ENCODE results near the gene SLC2A9. TPM values are rescaled to one million over a fixed set of nuclear protein-coding genes. Genes with fewer than 3 reads are reported as not detected.

SLC2A9 gene
- total and polyA plus RNA-seq, 2 of the 4 experiments (the other 2 are of a cell fraction) = 0.72 to 2.1 TPM

DNA sequence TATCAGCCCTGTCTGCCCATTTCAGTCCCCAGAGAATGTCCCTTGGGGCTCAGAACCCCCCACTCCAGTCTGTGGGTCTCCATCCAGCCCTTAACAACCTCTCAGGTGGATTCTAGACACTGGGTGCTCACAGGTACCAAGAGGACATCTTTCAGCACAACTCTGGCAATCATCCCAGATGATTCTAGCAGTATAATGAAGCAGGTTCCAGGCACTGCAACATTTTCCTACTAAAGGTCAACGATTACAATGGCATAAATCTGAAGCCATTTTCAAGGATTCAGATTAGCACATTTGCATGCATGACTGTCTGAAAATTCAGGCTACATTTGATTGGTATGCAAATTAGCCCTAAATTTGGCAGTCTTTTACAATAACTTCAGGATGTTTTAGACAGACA lies 10.0 kb downstream of the SLC2A9 start:
- Histone ChIP-seq H2AK9ac (replicated peaks; ENCODE audit: low read depth, low read length, poor library complexity) (no peak overlapping the region), H2BK5ac (ENCODE audit: low read depth, low read length, poor library complexity, severe bottlenecking) (no peak overlapping the region), H3K4me1 (ENCODE audit: control insufficient read depth, insufficient read depth, low read length) (peaks cover 22% of the 10 kb centered on the region; the same call in 1 of the 2 replicates), H2AFZ (replicated peaks; ENCODE audit: low read length, poor library complexity) (no peak overlapping the region), H3K14ac (replicated peaks; ENCODE audit: low read depth, low read length) (no peak overlapping the region), H3K9me3 (ENCODE audit: control insufficient read depth, insufficient read depth, low read length) (no peaks in the 10 kb centered on the region), H3K36me3 (ENCODE audit: control insufficient read depth, insufficient read depth, low read length) (no peaks in the 10 kb centered on the region), H2AK5ac (ENCODE audit: low read depth, low read length) (no peak overlapping the region), H4K5ac (ENCODE audit: low read depth, low read length) (no peak overlapping the region), H3K27me3 (ENCODE audit: control insufficient read depth, insufficient read depth, low read length) (no peaks in the 10 kb centered on the region), H3K56ac (ENCODE audit: extremely low read depth, insufficient read depth, low read length) (no peak overlapping the region), H3K79me1 (ENCODE audit: low read depth in 1 of 2, low read length in 2 of 2) (no peaks in the 10 kb centered on the region), H3K4ac (ENCODE audit: low read depth, low read length) (no peak overlapping the region), H3K4me3 (ENCODE audit: insufficient read depth, low read depth, low read length) (no peak overlapping the region), H3K4me2 (ENCODE audit: low read depth, low read length) (no peak overlapping the region), H3K18ac (ENCODE audit: low read depth, low read length) (no peak overlapping the region), H4K91ac (ENCODE audit: insufficient read depth, low read depth, low read length) (no peak overlapping the region), H3K9ac (ENCODE audit: low read depth, low read length) (no peak overlapping the region), H3K9me1 (ENCODE audit: insufficient read depth, low read length) (peaks cover 3% of the 10 kb centered on the region; the same call in 1 of the 2 replicates), H4K8ac (ENCODE audit: low read depth in 2 of 2, low read length in 2 of 2) (no peak overlapping the region), H2BK120ac (ENCODE audit: low read depth, low read length) (no peak overlapping the region), H3K27ac (ENCODE audit: insufficient read depth, low read length) (no peak overlapping the region), H4K20me1 (ENCODE audit: insufficient read depth, low read length) (no peaks in the 10 kb centered on the region), H2BK15ac (ENCODE audit: low read depth, low read length) (no peak overlapping the region), H2BK20ac (ENCODE audit: low read depth, low read length) (no peak overlapping the region), H3K23ac (ENCODE audit: low read depth, low read length) (no peak overlapping the region)
- no TSS peak for BruUV-seq (replicated peaks)
- TF ChIP-seq CEBPB (IDR thresholded peaks at IDR 0.05; ENCODE audit: low read depth, low read length) (no peak), CHD1 (IDR thresholded peaks at IDR 0.05; ENCODE audit: low read depth, low read length) (no peak), BHLHE40 (IDR thresholded peaks at IDR 0.05; ENCODE audit: low read depth, low read length) (no peak), CTCF (conservative IDR thresholded peaks at IDR 0.05; ENCODE audit: low read depth, low read length) (no peak), RCOR1 (IDR thresholded peaks at IDR 0.05; ENCODE audit: insufficient replicate concordance, low read length) (no peak), FOS (IDR thresholded peaks at IDR 0.05; ENCODE audit: low read depth, low read length) (no peak)
- no CpG with 5 or more reads among the region's 1 CpG for WGBS, 2 experiments (ENCODE audit: extremely low coverage in 2 of 2, insufficient read length in 1 of 2)
- in situ Hi-C loops (cut with MboI; ENCODE audit: low sequenced_read_pairs) = no loop called here
- dilution Hi-C loops (cut with HindIII; ENCODE audit: low sequenced_read_pairs, unreplicated experiment) = no loop called here
- ChIA-PET CTCF (no interaction called here), POLR2A (ENCODE audit: unreplicated experiment) (no interaction called here)
- intact Hi-C loops (cut with micrococcal nuclease) = loop anchor here (10.0 kb wide), 1 partner anchor 306 kb away; no protein-coding TSS in a partner anchor
- ATAC-seq (ENCODE audit: low read depth) (no peak), DNase-seq (no peak)
